ENCODE data around the gene PROZ. TPM values are rescaled to one million over a fixed set of nuclear protein-coding genes. Genes with fewer than 3 reads are reported as not detected.
A peak's percentile ranks its signal among the peaks of the same experiment; 100 is the strongest.

The PROZ gene
- total RNA-seq, 1 donor = not detected

GRCh38 chr13:113183450-113184129 lies 25.1 kb downstream of the PROZ start:
- peaks cover 26% of the 10 kb centered on the region for H3K4me1 ChIP-seq (ENCODE audit: insufficient read depth, low read length)
- peaks cover 24% of the 10 kb centered on the region for H3K79me2 ChIP-seq (ENCODE audit: insufficient read depth, low read length)
- no peaks in the 10 kb centered on the region for H3K9me3 ChIP-seq (ENCODE audit: low read depth, low read length)
- no peak for DNase-seq (ENCODE audit: insufficient read length, low spot score, missing footprints)
- no peak overlapping the region for H2AFZ ChIP-seq (ENCODE audit: low read length)
- TF ChIP-seq, protein P1, sequence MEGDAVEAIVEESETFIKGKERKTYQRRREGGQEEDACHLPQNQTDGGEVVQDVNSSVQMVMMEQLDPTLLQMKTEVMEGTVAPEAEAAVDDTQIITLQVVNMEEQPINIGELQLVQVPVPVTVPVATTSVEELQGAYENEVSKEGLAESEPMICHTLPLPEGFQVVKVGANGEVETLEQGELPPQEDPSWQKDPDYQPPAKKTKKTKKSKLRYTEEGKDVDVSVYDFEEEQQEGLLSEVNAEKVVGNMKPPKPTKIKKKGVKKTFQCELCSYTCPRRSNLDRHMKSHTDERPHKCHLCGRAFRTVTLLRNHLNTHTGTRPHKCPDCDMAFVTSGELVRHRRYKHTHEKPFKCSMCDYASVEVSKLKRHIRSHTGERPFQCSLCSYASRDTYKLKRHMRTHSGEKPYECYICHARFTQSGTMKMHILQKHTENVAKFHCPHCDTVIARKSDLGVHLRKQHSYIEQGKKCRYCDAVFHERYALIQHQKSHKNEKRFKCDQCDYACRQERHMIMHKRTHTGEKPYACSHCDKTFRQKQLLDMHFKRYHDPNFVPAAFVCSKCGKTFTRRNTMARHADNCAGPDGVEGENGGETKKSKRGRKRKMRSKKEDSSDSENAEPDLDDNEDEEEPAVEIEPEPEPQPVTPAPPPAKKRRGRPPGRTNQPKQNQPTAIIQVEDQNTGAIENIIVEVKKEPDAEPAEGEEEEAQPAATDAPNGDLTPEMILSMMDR (IDR thresholded peaks at IDR 0.05; ENCODE audit: extremely low read depth, low read depth, low read length) = no peak
- peaks cover 58% of the 10 kb centered on the region for H3K36me3 ChIP-seq (ENCODE audit: insufficient read depth, low read length)
- no peak overlapping the region for H3K4me2 ChIP-seq (ENCODE audit: insufficient read depth, low read length)
- no peaks in the 10 kb centered on the region for H4K20me1 ChIP-seq (ENCODE audit: insufficient read depth, low read length)
- no peak overlapping the region for H3K27ac ChIP-seq (ENCODE audit: low read depth, low read length)
- no peak overlapping the region for H3K4me3 ChIP-seq (ENCODE audit: insufficient read depth, low read length)
- H3K27me3 ChIP-seq (ENCODE audit: insufficient read depth, low read length) = no peaks in the 10 kb centered on the region

DNA sequence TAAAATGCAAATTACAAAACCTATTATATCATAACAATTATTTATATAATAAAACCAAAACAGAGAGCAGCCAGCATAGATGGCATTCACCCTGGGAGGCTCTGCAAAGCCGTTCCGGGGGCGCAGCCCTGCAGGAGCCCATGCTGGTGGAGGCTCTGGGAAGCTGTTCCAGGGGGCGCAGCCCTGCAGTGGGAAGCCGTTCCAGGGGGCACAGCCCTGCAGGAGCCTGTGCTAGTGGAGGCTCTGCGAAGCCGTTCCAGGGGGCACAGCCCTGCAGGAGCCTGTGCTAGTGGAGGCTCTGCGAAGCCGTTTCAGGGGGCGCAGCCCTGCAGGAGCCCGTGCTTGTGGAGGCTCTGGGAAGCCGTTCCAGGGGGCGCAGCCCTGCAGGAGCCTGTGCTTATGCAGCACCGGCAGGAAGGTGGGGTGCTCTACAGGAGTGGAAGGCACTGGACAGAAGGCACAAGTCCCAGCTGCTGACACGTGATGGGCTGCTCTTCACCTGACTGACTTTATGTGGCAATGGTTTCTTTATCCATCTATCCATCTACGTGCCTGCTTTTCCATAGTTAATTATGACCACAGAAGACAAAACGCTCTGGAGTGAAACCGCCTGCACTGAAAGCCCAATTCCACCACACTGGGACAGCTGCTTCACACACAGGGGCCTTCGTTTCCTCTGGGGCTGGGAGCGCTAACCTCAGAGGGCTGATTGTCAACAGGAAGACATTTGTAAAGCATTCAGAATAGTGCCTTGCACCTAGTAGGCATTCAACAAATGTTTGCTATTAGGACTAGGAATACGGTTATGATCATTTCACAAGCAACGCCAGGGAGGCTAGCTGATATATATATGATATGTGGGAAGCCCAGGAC lies 26.4 kb downstream of the PROZ start:
- Histone ChIP-seq H2AFZ (ENCODE audit: low read length) (no peak overlapping the region), H3K9me3 (ENCODE audit: low read depth, low read length) (no peaks in the 10 kb centered on the region), H3K4me2 (ENCODE audit: insufficient read depth, low read length) (no peak overlapping the region), H3K4me1 (ENCODE audit: insufficient read depth, low read length) (peaks cover 21% of the 10 kb centered on the region), H3K4me3 (ENCODE audit: insufficient read depth, low read length) (no peak overlapping the region), H3K27me3 (ENCODE audit: insufficient read depth, low read length) (no peaks in the 10 kb centered on the region), H3K27ac (ENCODE audit: low read depth, low read length) (no peak overlapping the region), H4K20me1 (ENCODE audit: insufficient read depth, low read length) (no peaks in the 10 kb centered on the region), H3K36me3 (ENCODE audit: insufficient read depth, low read length) (peaks cover 48% of the 10 kb centered on the region), H3K79me2 (ENCODE audit: insufficient read depth, low read length) (peaks cover 27% of the 10 kb centered on the region)
- no peak for DNase-seq (ENCODE audit: insufficient read length, low spot score, missing footprints)
- TF ChIP-seq, protein P1 (IDR thresholded peaks at IDR 0.05; ENCODE audit: extremely low read depth, low read depth, low read length) = no peak

- H2AFZ ChIP-seq (ENCODE audit: low read length) = no peak overlapping the region
- DNase-seq (ENCODE audit: insufficient read length, low spot score, missing footprints) = no peak
- no peaks in the 10 kb centered on the region for H3K27me3 ChIP-seq (ENCODE audit: insufficient read depth, low read length)
- no peaks in the 10 kb centered on the region for H3K9me3 ChIP-seq (ENCODE audit: low read depth, low read length)
- H3K79me2 ChIP-seq (ENCODE audit: insufficient read depth, low read length) = peaks cover 28% of the 10 kb centered on the region
- no peak overlapping the region for H3K4me2 ChIP-seq (ENCODE audit: insufficient read depth, low read length)
- peaks cover 21% of the 10 kb centered on the region for H3K4me1 ChIP-seq (ENCODE audit: insufficient read depth, low read length)
- peak overlapping the region; percentile 96 for H3K27ac ChIP-seq (ENCODE audit: low read depth, low read length)
- no peaks in the 10 kb centered on the region for H4K20me1 ChIP-seq (ENCODE audit: insufficient read depth, low read length)
- TF ChIP-seq, protein P1 (IDR thresholded peaks at IDR 0.05; ENCODE audit: extremely low read depth, low read depth, low read length) = no peak
- H3K36me3 ChIP-seq (ENCODE audit: insufficient read depth, low read length) = peaks cover 44% of the 10 kb centered on the region
- no peak overlapping the region for H3K4me3 ChIP-seq (ENCODE audit: insufficient read depth, low read length)
Observed at GRCh38 chr13:113186061-113186900, 27.8 kb downstream of the PROZ start.

Data from osteoblast (primary cell).